HG03060 (cell line): ENCODE data around the gene PPP2R5A.
"Not testable (repeated sequence)": the region's sequence is repeated elsewhere in the genome, so short reads cannot be mapped to it uniquely, and the experiment has no call there.

Source experiments
- ATAC-seq: cut with Tn5 transposase; IDR thresholded peaks from one replicate; pipeline ENCODE4 v1.9.1; 2021; ENCODE audit warnings: low read depth, moderate number of reproducible peaks; ENCODE audit not compliant: unreplicated experiment

Gene PPP2R5A

DNA sequence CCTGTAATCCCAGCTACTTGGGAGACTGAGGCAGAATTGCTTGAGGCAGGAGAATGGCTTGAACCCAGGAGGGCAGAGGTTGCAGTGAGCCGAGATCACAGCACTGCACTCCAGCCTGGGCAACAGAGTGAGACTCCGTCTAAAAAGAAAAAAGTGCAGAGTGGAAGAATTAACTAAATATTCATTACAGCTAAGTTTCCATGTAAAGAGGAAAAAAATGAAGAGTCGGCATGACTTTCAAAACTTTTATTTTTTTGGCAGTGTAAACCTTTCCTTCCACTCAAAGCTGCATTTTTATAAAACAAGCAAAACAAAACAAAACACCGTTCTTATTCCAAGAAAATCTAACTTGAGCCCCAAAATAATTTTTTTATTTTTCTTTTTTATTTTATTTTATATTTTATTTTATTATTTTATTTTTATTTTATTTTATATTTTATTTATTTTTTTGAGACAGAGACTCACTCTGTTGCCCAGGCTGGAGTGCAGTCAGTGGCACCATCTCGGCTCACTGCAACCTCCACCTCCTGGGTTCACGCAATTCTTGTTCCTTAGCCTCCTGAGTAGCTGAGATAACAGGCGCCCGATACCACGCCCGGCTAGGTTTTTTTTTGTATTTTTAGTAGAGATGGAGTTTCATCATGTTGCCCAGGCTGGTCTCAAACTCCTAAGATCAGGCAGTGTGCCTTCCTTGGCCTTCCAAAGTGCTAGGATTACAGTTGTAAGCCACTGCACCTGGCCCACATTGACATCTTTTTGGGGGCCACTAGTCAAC lies 66.6 kb downstream of the PPP2R5A start:
- ATAC-seq = no peak

DNA sequence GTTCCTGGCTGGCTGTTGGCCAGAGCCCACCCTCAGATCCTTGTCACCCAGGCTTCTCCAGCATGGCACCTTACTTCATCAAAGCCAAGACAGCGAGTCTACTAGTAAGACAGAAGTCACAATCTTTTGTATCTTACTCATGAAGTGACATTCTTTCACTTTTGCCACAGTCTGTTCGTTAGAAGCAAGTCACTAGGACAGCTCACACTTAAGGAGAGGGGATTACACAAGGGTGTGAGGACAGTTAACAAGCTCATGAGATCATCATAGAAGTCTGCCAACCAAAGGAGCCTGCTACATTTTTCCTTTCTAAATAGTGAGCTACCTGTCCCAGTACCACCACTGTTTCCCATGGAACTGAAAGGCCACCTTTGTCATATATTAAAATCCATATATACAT lies 68.0 kb downstream of the PPP2R5A start:
- ATAC-seq = no peak

DNA sequence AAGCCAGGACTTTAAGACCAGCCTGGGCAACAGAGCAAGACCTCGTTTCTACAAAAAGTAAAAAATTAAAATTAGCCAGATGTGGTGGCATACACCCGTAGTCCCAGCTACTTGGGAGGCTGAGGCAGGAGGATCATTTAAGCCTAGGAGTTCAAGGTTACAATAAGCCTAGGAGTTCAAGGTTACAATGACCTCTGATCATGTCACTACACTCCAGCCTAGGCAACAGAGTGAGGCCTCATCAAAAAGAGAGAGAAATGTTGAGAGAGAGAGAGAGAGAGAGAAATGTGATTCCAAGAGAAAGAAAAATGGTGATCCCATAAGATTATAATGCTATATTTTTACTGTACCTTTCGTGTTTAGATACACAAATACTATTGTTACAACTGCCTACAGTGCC lies 69.3 kb downstream of the PPP2R5A start:
- no peak for ATAC-seq

DNA sequence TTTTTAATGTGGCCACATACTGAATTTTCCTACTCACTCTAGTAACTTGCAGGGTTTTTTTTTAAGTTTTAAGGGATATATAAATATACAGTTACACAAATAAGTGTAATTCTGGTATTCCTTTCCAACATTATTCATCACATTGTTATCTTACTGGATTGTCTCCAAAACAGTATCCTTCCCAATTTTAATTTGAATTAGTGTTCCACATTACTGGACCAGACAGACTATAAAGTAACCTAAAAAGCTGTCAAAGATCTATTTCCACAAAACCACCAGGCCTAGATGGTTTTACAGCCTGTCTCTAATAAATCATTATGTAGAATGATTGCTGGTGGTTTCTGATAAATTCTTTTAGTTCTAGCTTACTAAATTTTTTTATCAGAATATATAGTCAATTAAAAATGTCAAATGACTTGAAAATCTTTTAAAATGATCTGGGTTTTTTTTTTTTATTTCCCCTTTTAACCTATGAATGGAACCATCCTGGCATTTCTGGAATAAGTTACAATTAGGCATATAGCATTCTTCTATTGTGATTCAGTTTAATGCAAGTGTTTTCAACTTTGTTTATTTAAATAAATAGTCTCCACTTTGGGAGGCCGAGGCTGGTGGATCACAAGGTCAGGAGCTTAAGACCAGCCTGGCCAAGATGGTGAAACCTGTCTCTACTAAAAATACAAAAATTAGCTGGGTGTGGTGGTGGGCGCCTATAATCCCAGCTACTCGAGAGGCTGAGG lies 70.2 kb downstream of the PPP2R5A start:
- no peak for ATAC-seq

DNA sequence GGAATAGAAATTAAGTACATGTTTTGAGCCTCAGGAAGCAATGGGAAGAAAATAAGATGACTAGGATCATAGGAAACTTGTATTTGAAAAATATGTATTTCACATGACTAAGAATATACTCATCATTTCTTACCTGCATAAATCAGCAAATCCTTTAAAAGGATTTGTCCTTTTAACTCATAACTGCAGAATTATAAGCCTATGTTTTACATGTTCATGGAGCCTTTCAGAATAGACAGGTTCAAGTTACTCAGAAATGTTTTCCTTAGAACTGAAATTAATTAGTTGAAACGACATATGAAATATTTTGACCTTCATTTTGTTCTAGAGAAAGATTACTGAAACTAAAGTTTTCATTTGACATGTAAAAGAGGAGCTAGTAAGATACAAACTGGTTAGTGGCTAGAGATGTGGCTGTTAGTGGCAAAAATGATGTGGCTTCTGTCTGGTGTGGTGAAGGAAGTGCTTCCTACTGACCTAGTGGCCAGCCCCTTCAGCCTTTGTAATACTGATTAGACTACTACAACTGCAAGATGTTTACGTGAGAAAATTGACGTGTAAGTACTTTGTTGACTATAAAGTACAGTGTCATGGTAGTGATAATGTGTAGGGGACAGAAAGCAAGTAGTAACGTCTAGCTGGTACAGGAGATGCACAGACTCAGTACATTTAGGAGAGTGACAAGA lies 74.7 kb downstream of the PPP2R5A start:
- no peak for ATAC-seq

DNA sequence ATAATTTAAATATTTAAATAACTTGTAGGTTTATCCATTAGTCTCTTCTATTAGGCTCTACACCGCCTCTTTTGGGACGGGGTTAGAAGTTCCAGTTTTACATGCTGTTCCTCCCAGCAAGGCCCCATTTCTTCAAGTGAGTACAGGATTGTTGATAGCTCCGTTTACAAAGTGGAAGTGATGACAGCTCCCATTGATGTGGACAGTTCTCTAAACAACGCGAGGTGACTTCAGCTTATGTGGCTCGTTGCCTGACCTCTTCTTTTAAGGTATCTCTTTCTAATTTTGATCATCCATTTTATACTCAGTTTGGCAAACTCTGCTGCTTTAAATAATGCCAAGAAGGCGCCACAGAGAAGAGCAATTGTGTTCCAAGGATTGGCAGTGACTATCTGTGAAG lies 79.8 kb downstream of the PPP2R5A start:
- ATAC-seq = no peak

DNA sequence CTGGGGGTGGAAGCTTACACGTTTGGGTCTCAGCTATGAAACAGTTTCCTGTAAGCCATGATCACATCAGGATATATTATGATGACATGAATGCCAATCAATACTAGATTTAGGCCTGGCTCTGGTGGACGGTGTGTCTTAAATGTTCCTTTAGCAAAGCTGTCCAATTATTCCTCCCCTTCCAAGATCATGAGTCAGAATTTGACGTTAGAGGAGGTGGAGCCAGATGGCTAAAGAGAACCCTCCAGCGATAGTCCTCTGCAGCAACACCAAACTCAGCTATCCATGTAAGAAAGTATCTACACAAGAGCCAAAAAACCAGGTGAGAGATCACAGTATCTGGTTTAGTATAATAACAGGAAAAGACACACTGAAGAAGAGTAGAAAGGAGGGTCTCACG lies 81.7 kb downstream of the PPP2R5A start:
- no peak for ATAC-seq

DNA sequence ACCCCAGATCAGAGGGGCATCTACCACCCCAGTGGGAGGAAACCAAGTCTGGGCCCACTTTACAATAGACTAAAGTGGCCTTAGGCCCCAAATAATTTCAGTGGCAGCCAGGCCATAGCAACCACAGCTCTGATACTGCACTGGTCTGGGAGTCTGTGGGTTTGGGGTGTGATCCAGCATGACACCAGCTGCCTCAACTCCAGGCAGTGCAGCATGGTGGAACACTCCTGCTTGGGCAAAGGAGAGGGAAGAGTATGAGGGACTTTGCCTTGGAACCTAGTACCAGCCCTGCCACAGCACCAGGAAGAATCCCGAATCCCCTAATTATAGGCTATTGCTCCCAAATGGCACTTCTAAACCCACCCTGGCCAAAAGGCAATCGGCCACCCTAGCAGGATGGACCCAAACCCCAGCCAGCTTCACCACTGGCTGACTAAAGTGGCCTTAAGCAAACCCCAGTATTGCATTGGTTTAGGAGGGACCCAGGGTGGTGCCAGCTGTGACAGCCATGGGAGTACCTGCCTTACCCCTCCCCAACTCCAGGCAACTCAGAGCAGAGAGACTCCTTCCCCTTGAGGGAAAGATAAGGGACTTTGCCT lies 82.4 kb downstream of the PPP2R5A start:
- ATAC-seq = no peak

DNA sequence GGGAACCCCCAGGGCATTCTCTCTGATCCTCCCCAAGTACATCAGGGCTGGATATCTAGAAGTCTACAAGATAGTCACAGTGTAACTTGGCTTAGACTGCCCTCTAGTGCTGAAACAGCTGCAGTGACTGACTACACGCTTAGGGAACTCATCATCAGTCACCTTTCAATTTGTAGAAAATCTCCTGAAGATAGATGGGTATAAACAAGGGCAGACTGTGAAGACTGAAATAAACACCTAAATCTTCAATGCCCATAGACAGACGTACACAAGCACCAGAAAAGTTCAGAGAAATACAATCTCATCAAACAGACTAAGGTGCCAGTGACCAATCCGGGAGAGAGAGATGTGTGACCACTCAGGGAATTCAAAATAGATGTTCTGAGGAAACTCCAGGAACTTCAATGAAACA lies 82.9 kb downstream of the PPP2R5A start:
- ATAC-seq = no peak

DNA sequence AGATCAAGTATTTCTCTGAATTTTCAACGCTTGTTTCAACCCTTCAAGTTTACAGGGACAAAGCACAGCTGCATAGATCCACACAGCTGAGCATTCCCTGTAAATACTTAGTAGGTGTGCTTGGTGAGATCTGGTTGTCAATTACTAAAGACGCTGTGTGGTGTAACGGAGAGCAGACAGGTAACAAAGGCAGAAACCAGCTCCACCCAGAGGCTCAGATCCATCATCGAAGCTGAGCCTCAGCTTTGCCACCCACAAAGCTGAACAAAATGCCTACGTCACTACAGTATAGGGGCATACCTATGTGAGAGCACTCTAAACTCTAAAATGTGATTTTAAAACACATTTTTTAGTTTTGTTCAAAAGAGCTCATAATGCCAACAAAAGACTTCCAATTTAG lies 90.8 kb downstream of the PPP2R5A start:
- no peak for ATAC-seq

DNA sequence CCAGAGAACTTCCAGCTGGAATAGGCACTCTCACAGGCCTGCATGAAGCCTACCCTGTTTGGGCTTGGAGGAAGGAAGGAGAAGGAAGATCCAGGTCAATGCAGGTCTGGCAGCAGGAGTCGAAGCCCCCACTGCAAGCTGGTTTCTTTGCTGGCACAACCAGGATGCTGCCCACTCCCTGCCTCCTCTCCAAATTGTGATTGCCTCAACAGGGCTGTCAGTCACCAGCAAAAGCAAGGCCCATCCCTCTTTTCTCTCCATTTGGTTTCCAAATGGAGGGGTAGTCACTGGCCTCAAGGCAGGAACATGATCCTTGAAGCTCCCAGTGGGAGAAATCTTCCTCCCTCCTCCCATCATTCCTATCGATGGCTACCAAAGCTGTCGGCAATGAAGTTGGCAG lies 92.4 kb downstream of the PPP2R5A start:
- ATAC-seq = no peak

DNA sequence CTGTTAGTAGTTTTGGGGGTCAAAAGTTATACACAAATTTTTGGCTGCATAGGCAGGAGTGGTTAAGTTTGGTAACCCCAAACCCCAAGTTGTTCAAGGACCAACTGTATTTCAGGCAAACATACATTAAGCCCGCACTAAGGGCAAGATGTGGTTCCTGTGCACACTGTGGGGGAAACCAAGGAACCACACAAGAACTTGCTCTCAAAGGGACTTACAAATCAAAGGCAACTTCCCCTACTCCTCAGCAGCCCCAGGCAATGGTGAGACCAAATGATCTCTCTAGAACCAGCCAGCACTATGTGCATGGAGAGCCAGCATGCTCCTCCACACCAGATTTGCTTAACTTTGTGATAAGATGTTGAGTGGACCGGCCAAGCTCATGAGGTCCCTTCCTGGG lies 94.2 kb downstream of the PPP2R5A start:
- ATAC-seq = no peak

DNA sequence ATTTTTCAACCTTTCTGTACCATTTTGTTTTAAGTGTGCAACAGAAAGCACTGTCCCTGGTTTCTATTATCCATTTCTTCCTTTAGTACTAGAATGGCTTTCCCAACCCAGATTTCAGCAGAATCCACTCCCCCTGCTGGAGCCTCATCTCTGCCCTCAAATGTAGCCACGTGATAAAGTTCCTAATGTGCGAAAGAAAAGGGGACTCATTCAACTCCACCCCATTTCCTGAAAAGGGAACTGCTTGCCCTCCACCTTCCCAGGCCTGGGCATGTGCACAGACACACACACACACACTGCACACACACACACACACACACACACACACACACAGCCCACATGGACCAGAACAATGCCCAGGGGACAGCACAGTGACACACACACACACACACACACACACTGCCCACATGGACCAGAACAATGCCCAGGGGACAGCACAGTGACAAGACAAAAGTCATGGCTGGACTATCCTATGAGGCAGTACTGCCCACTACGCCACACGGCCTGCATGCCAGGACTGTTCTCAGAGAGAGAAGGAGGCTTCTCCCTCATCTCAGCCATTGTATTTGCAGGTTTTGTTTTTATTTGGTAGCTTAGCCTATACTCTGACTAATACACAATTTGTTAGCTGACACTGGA lies 96.3 kb downstream of the PPP2R5A start:
- no peak for ATAC-seq

DNA sequence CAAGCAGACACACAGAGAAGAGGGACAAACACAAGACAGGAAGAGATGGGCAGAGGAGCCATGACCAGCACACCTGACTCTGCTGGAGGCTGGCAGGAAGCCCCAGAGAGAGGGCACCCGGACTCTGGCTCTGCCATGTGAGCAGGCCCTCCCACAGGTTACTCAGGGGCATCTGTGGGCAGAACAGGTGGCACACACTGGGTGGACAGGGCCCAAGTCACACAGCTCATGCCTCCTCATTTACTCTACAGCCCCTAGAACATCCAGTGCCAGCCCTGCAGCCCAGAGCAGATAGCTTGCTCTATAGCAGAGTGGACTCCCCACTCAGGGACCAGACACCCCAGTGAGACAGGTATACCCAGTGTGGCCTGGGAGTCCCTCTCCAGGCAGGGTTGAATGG lies 100.8 kb downstream of the PPP2R5A start:
- no peak for ATAC-seq

DNA sequence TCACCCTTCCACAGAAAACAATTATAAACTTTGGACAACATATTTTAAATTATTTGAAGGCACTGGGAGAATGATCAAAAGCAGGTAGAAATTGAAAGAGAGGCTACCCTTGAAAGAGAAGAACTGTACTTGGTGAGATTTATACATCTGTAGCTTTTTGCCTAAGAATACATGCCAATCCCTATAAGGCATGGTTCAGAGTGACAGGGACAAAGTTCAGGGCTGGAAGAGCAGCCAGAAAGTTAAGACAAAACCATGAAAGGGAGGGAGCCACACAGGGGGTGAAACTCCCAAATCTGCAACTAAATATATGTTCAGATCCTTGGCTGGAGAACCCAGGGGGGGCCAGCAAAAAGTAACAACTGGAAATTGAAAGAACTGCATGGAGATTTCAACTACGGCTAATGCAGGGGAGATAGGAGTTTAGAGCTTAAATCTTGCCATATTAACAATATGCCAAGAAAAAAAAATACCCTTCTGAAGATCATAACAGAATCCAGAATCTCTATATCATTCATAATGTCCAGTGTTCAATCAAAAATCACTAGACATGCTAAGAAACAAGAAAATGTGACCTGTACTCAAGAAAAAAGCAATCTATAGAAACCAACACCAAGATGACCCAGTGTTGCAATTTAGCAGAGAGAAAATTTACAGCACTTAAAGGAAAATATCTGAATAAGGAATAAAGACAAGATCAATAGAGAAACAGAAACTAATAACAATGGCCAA lies 103.9 kb downstream of the PPP2R5A start:
- no peak for ATAC-seq

DNA sequence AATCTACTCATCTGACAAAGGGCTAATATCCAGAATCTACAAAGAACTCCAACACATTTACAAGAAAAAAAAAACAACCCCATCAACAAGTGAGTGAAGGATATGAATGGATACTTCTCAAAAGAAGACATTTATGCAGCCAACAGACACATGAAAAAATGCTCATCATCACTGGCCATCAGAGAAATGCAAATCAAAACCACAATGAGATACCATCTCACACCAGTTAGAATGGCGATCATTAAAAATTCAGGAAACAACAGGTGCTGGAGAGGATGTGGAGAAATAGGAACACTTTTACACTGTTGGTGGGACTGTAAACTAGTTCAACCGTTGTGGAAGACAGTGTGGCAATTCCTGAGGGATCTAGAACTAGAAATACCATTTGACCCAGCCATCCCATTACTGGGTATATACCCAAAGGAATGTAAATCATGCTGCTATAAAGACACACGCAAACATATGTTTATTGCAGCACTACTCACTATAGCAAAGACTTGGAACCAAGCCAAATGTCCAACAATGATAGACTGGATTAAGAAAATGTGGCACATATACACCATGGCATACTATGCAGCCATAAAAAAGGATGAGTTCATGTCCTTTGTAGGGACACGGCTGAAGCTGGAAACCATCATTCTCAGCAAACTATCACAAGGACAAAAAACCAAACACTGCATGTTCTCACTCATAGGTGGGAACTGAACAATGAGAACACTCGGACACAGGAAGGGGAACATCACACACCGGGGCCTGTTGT lies 110.6 kb downstream of the PPP2R5A start:
- ATAC-seq = not testable (repeated sequence)

DNA sequence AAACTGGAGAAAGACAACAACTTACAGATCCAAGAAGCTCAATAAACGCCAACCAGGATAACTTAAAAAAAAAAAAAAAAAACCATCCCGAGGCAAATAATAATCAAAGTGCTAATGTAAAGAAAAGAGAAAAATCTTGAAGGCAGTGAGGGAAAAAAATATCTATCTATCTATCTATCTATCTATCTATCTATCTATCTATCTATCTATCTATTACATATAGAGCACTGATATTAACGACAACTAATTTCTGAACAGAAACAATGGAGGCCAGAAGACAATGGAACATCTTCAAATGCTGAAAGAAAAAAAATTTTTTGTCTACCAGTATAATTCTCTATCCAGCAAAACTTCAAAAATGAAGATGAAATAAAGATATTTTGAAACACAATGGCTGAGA lies 111.4 kb downstream of the PPP2R5A start:
- ATAC-seq = no peak

DNA sequence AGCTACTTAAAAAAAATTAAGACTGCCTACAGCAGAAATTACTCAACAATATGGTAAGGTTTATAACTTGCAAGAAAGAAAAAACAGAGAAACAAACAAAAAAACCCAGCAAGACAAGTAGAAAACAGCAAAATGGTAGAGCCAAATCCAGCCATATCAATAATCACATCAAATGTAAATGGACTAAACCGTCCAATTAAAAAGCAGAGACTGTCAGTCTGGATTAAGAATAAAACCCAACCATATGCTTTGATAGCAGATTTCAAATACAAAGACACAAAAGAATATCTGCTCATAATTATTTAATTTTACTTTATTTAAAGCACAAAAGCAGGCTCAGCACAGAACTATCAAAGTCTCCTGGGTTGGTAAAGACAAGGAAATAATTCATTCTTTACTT lies 112.0 kb downstream of the PPP2R5A start:
- no peak for ATAC-seq

DNA sequence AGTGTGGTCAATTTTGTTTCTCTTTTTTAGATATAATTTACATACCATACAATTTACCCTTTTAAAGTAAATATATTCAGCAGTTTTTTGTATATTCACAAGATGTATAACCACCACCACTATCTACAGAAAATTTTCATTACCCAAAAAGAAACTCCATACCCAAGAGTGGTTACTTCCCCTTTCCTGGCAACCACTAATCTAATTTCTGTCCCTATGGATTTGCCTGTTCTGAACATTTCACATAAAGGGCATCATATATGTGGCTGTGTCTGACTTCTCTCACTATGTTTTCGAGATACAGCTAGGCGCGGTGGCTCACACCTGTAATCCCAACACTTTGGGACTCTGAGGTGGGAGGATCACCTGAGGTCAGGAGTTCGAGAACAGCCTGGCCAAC lies 115.8 kb downstream of the PPP2R5A start:
- no peak for ATAC-seq
